Mucosa of rectum (tissue), 2 donors: ENCODE measurements around the gene ABL2.
"Not testable (repeated sequence)": the region's sequence is repeated elsewhere in the genome, so short reads cannot be mapped to it uniquely, and the experiment has no call there.

Experiments used
- H3K27ac ChIP-seq, 2 donors: one replicate each; pipeline ENCODE4 v1.7.0; 2013; ENCODE audit warnings: inconsistent platforms in 2 of 2, low read depth in 2 of 2, low read length in 2 of 2
- H3K27me3 ChIP-seq, 2 donors: one replicate each; pipeline ENCODE4 v1.7.0; 2013; ENCODE audit warnings: low read length in 2 of 2; ENCODE audit not compliant: control insufficient read depth in 2 of 2, insufficient read depth in 2 of 2
- H3K36me3 ChIP-seq, 2 donors: one replicate each; pipeline ENCODE4 v1.7.0; 2013; ENCODE audit warnings: low read length in 2 of 2; ENCODE audit not compliant: control insufficient read depth in 2 of 2, insufficient read depth in 2 of 2
- H3K4me1 ChIP-seq, 2 donors: one replicate each; pipeline ENCODE4 v1.7.0; 2013; ENCODE audit warnings: low read length in 2 of 2, mild to moderate bottlenecking in 1 of 2; ENCODE audit not compliant: control insufficient read depth in 2 of 2, insufficient read depth in 2 of 2
- H3K4me3 ChIP-seq, 2 donors: one replicate each; pipeline ENCODE4 v1.7.0; 2013; ENCODE audit warnings: low read length in 2 of 2
- H3K9ac ChIP-seq, 2 donors: one replicate each; pipeline ENCODE4 v1.7.0; 2013; ENCODE audit warnings: low read length in 2 of 2, low read depth in 1 of 2, mild to moderate bottlenecking in 1 of 2
- H3K9me3 ChIP-seq, 2 donors: one replicate each; pipeline ENCODE4 v1.7.0; 2013; ENCODE audit warnings: low read length in 2 of 2; ENCODE audit not compliant: control insufficient read depth in 2 of 2
- donor health status: healthy.
- donor health status: Normal muscosa, but diverticular disease.

ABL2 gene

DNA sequence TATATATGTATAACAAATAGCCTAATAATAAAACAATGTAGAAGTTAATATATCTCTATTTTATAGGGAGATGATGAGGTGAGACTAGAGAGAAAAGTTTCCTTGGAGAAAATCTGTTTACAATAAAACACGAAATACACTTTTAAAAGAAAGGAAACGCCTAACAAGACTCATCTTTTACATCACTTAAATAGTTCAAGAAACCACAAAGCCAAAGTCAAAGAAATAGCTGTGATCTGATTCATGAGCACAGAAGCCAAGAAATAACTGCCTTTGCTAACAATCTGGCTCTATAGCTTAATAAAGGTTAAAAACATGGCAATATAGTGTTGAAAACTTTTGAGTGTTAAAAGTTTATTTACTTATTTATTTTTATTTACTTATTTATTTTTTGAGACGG is 86.2 kb downstream of the ABL2 start:
- no peaks in the 10 kb centered on the region for H3K4me1 ChIP-seq
- no peaks in the 10 kb centered on the region for H3K27me3 ChIP-seq
- no peak overlapping the region for H3K27ac ChIP-seq
- H3K9ac ChIP-seq: no peak overlapping the region
- H3K36me3 ChIP-seq: no peaks in the 10 kb centered on the region
- H3K4me3 ChIP-seq: no peak overlapping the region
- no peaks in the 10 kb centered on the region for H3K9me3 ChIP-seq

GRCh38 chr1:179142889-179143299 is 86.6 kb downstream of the ABL2 start:
- Histone ChIP-seq H3K9ac (peak overlapping the region in 1 of 2 donors; percentile 43), H3K4me3 (peak overlapping the region in 1 of 2 donors; percentile 31), H3K9me3 (no peaks in the 10 kb centered on the region), H3K27me3 (no peaks in the 10 kb centered on the region), H3K4me1 (no peaks in the 10 kb centered on the region), H3K27ac (peak overlapping the region; percentile 52 to 71), H3K36me3 (no peaks in the 10 kb centered on the region)

- no peak overlapping the region for H3K4me3 ChIP-seq
- H3K27ac ChIP-seq: peak overlapping the region in 1 of 2 donors; percentile 18
- no peaks in the 10 kb centered on the region for H3K9me3 ChIP-seq
- no peaks in the 10 kb centered on the region for H3K4me1 ChIP-seq
- H3K36me3 ChIP-seq: no peaks in the 10 kb centered on the region
- H3K27me3 ChIP-seq: no peaks in the 10 kb centered on the region
- H3K9ac ChIP-seq: no peak overlapping the region
Observed at GRCh38 chr1:179141592-179142251, 87.8 kb downstream of the ABL2 start.

GRCh38 chr1:179138755-179139154 is 90.7 kb downstream of the ABL2 start:
- not testable (repeated sequence) for H3K9ac ChIP-seq, H3K36me3 ChIP-seq, H3K27me3 ChIP-seq, H3K4me1 ChIP-seq, H3K9me3 ChIP-seq, H3K27ac ChIP-seq, H3K4me3 ChIP-seq

DNA sequence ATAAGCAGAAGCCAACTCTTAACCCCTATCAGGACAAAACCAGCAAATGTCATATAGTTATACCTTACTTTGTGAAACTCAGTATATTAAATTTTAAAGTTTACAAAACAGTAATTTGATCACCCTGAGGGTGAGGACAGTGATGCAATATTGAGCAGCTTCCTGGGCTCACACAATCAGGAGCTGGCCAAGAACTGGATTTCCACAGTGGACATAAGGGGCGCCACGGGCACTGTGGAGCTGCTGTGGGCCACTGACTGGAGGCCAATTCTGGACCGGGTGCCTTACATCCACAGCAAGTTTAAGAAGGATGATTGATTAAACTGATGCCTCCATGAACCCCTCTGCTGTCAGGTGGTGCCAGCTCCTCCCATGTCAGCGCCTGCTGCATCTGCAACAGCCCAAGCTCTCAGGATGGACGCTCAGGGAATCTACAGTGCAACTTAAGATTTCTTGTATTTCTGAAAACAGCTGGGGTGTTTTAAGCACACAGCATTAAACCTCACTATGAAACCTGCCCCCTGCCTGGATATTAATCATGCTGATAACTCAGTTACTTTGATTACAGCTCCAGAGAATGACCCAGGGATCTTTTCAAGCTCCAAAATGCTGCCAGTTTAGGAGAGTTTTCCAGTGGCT is 91.7 kb downstream of the ABL2 start:
- H3K36me3 ChIP-seq: no peaks in the 10 kb centered on the region
- no peaks in the 10 kb centered on the region for H3K4me1 ChIP-seq
- H3K27me3 ChIP-seq: no peaks in the 10 kb centered on the region
- no peaks in the 10 kb centered on the region for H3K9me3 ChIP-seq
- no peak overlapping the region for H3K4me3 ChIP-seq
- no peak overlapping the region for H3K27ac ChIP-seq
- H3K9ac ChIP-seq: no peak overlapping the region

DNA sequence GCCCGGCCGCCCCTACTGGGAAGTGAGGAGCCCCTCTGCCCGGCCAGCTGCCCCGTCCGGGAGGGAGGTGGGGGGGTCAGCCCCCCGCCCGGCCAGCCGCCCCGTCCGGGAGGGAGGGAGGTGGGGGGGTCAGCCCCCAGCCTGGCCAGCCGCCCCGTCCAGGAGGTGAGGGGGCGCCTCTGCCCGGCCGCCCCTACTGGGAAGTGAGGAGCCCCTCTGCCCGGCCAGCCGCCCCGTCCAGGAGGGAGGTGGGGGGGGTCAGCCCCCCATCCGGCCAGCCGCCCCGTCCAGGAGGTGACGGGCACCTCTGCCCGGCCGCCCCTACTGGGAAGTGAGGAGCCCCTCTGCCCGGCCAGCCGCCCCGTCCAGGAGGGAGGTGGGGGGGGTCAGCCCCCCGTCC is 93.8 kb downstream of the ABL2 start:
- not testable (repeated sequence) for H3K27ac ChIP-seq, H3K4me1 ChIP-seq, H3K36me3 ChIP-seq, H3K4me3 ChIP-seq, H3K27me3 ChIP-seq, H3K9ac ChIP-seq, H3K9me3 ChIP-seq

DNA sequence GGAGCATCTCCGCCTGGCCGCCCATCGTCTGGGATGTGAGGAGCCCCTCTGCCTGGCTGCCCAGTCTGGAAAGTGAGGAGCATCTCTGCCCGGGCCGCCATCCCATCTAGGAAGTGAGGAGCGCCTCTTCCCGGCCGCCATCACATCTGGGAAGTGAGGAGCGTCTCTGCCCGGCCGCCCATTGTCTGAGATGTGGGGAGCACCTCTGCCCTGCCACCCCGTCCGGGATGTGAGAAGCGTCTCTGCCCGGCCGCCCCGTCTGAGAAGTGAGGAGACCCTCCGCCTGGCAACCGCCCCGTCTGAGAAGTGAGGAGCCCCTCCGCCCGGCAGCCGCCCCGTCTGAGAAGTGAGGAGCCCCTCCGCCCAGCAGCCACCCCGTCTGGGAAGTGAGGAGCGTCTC is 94.3 kb downstream of the ABL2 start:
- H3K4me1 ChIP-seq, H3K4me3 ChIP-seq, H3K9ac ChIP-seq: not testable (repeated sequence)

DNA sequence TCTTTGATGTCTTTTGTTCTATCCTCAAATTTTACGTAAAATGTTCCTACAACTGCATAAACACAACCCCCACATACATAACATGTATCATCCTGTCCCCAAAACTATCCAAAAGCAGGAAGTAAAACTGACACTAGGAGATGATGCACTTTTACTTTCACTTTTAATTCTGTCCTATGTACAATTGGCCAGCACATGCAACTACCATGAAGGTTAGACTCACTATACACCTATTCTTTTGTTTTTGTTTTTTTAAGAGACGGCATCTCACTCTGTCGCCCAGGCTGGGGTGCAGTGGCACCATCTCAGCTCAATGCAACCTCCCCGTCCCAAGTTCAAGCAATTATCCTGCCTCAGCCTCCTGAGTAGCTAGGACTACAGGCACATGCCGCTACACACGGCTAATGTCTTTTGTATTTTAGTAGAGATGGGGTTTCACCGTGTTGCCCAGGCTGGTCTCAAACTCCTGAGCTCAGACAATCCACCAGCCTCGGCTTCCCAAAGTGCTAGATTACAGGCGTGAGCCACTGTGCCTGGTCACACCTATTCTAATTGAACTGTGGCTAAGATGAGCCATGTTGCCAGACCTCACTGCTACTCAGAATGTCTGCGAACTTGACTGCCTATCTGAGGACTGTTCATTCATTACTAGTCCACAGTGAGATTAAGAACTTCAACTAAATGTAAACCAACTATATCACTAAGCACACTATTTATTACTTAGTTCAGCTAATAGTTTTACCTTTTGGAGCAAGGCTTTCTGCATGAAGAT is 99.6 kb downstream of the ABL2 start:
- H3K9me3 ChIP-seq: no peaks in the 10 kb centered on the region
- peak overlapping the region in 1 of 2 donors; percentile 33 for H3K9ac ChIP-seq
- peak overlapping the region; percentile 30 to 45 for H3K4me3 ChIP-seq
- H3K4me1 ChIP-seq: peaks cover 4 to 5% of the 10 kb centered on the region in 2 donors
- peaks cover 2 to 5% of the 10 kb centered on the region in 2 donors for H3K36me3 ChIP-seq
- peak overlapping the region; percentile 33 to 52 for H3K27ac ChIP-seq
- H3K27me3 ChIP-seq: no peaks in the 10 kb centered on the region

More for the DNA sequence above, 94.3 kb downstream of the ABL2 start:
- not testable (repeated sequence) for H3K27ac ChIP-seq, H3K36me3 ChIP-seq, H3K9me3 ChIP-seq, H3K27me3 ChIP-seq

DNA sequence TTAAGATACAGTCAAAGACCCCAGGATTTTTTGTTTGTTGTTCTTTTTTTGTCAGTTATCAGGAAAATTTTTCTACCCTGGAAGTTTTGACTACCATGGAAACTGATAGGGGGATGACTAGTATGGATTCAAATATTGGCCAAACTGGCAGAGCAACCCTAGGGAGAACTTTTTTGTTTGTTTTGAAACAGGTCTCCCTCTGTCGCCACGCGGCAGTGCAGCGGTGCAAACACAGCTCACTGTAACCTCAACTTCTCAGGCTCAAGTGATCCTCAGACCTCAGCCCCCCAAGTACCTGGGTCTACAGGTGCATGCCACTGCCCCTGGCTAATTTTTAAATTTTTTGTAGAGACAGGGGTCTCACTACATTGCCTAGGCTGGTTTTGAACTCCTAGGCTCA is 101.0 kb downstream of the ABL2 start:
- no peak overlapping the region for H3K27ac ChIP-seq
- H3K9me3 ChIP-seq: no peaks in the 10 kb centered on the region
- H3K36me3 ChIP-seq: peaks cover 2 to 5% of the 10 kb centered on the region in 2 donors
- H3K9ac ChIP-seq: no peak overlapping the region
- H3K4me3 ChIP-seq: no peak overlapping the region
- peaks cover 4 to 5% of the 10 kb centered on the region in 2 donors for H3K4me1 ChIP-seq
- no peaks in the 10 kb centered on the region for H3K27me3 ChIP-seq

GRCh38 chr1:179127163-179127895 is 102.1 kb downstream of the ABL2 start:
- no peaks in the 10 kb centered on the region for H3K9me3 ChIP-seq
- no peak overlapping the region for H3K27ac ChIP-seq
- H3K36me3 ChIP-seq: peaks cover 2 to 5% of the 10 kb centered on the region in 2 donors
- no peak overlapping the region for H3K9ac ChIP-seq
- H3K4me1 ChIP-seq: peaks cover 4 to 5% of the 10 kb centered on the region in 2 donors
- H3K27me3 ChIP-seq: no peaks in the 10 kb centered on the region
- no peak overlapping the region for H3K4me3 ChIP-seq
